GM12875 (cell line): Measurements from ENCODE around the gene DNAJC25.

Experiments used
- H3K4me3 ChIP-seq: one replicate; pipeline ENCODE4 v1.5.1; 2011; ENCODE audit warnings: low read depth, low read length, control low read depth
- CTCF ChIP-seq: IDR thresholded peaks from 2 replicates; pipeline ENCODE4 v1.5.1; 2011; ENCODE audit warnings: low read depth, mild to moderate bottlenecking, control low read depth, inconsistent platforms, low read length, moderate library complexity, borderline replicate concordance; ENCODE audit not compliant: insufficient read depth

The DNAJC25 gene

DNA sequence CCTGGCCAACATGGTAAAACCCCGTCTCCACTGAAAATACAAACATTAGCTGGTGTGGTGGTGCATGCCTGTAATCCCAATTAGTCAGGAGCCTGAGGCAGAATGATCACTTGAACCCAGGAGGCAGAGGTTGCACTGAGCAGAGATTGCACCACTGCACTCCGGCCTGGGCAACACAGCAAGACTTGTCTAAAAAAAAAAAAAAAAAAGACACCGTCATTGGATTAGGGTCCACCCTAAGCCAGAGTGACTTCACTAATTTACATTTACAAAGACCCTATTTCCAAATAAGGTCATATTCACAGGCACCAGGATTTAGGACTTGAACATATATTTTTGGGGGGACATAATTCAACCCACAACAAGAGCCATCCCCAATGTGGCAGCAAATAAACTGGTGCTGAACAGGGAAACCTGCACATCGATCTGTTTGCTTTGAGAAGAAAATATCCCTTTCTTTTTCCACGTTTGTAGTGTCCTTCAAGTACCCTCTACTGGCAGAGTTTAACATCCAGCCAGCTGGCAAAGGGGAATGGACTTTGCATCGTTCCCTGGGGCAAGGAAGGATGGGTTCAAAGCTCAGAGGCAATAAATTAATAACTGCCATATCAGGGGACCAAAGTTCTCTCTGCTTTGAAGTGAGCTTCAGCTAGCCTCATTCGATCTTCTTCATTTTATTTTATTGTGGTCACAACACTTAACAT is 3.7 kb upstream of the DNAJC25 start:
- no peak overlapping the region for H3K4me3 ChIP-seq
- no peak for TF ChIP-seq CTCF

- TF ChIP-seq CTCF, result no peak
- H3K4me3 ChIP-seq, result no peak overlapping the region
These were observed 2.7 kb upstream of the DNAJC25 start for GRCh38 chr9:111628411-111628810.

- H3K4me3 ChIP-seq, result peak overlapping the region; percentile 96
These were observed 761 bp upstream of the DNAJC25 start for GRCh38 chr9:111630182-111630963.

GRCh38 chr9:111630964-111631213 is 245 bp upstream of the DNAJC25 start:
- TF ChIP-seq CTCF, result no peak
- peak overlapping the region; percentile 96 for H3K4me3 ChIP-seq

More at GRCh38 chr9:111630182-111630963, 761 bp upstream of the DNAJC25 start:
- no peak for TF ChIP-seq CTCF

DNA sequence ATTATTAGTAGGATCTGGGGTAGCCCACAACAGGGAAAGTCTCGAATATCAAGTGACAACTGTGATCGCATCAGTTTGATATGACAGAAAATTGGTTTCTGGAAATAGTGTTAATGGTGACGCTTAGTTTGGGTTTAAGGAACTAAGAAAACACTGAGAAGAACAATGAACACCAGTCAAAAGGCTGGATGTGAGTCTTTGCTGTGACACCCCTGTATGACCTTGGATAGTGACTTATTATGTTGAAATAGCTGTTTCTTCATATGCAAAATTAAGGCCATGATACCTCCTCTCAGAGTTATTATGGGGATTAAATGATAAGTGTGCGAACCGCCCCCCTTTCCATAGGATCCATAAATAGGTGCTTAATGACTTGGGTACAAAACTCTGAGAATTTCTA is 926 bp downstream of the DNAJC25 start:
- no peak for TF ChIP-seq CTCF
- peak overlapping the region; percentile 96 for H3K4me3 ChIP-seq

- no peak for TF ChIP-seq CTCF
- H3K4me3 ChIP-seq, result no peak overlapping the region
These were observed 1.7 kb downstream of the DNAJC25 start for GRCh38 chr9:111632695-111633388.
